Measurements from ENCODE around the gene INPP4B. TPM values are rescaled to one million over a fixed set of nuclear protein-coding genes. Genes with fewer than 3 reads are reported as not detected.

Gene INPP4B
- total and polyA plus RNA-seq, 2 of the 4 experiments (the other 2 are of a cell fraction): 1.8 to 14.0 TPM

DNA sequence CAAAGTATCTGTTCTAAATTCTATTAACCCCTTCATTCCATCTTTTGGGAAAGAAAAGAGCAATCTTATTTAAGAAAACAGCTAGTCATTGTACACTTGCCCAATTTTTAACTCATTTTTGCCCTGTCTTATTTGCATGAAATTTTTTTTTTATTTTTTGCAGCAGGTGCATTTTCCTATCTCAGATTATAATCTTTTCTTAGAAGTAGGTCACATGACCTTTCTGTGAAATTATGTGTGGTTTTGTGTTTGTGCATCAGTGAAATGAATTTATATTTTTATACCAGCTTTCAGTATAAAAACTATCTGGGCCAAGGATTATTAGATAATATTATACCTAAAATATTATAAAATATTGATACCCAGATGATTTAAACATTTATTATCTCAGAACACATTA is 145.6 kb downstream of the INPP4B start:
- Histone ChIP-seq H3K14ac (replicated peaks; ENCODE audit: low read depth, low read length) (no peak overlapping the region), H3K4ac (ENCODE audit: low read depth, low read length) (no peak overlapping the region), H3K4me2 (ENCODE audit: low read depth, low read length) (no peak overlapping the region), H4K91ac (ENCODE audit: insufficient read depth, low read depth, low read length) (no peak overlapping the region), H2BK20ac (ENCODE audit: low read depth, low read length) (no peak overlapping the region), H3K27me3 (ENCODE audit: control insufficient read depth, insufficient read depth, low read length) (no peaks in the 10 kb centered on the region), H3K36me3 (ENCODE audit: control insufficient read depth, insufficient read depth, low read length) (no peaks in the 10 kb centered on the region), H3K56ac (ENCODE audit: extremely low read depth, insufficient read depth, low read length) (no peak overlapping the region), H3K9me3 (ENCODE audit: control insufficient read depth, insufficient read depth, low read length) (no peaks in the 10 kb centered on the region), H3K18ac (ENCODE audit: low read depth, low read length) (no peak overlapping the region), H3K9ac (ENCODE audit: low read depth, low read length) (no peak overlapping the region), H2AK5ac (ENCODE audit: low read depth, low read length) (no peak overlapping the region), H3K9me1 (ENCODE audit: insufficient read depth, low read length) (no peaks in the 10 kb centered on the region), H4K5ac (ENCODE audit: low read depth, low read length) (no peak overlapping the region), H2BK15ac (ENCODE audit: low read depth, low read length) (no peak overlapping the region), H2AK9ac (replicated peaks; ENCODE audit: low read depth, low read length, poor library complexity) (no peak overlapping the region), H3K79me1 (ENCODE audit: low read depth in 1 of 2, low read length in 2 of 2) (no peaks in the 10 kb centered on the region), H3K27ac (ENCODE audit: insufficient read depth, low read length) (no peak overlapping the region), H2BK5ac (ENCODE audit: low read depth, low read length, poor library complexity, severe bottlenecking) (no peak overlapping the region), H4K20me1 (ENCODE audit: insufficient read depth, low read length) (no peaks in the 10 kb centered on the region), H3K4me3 (ENCODE audit: insufficient read depth, low read depth, low read length) (no peak overlapping the region), H3K23ac (ENCODE audit: low read depth, low read length) (no peak overlapping the region), H2BK120ac (ENCODE audit: low read depth, low read length) (no peak overlapping the region), H3K4me1 (ENCODE audit: control insufficient read depth, insufficient read depth, low read length) (no peaks in the 10 kb centered on the region), H4K8ac (ENCODE audit: low read depth in 2 of 2, low read length in 2 of 2) (no peak overlapping the region), H2AFZ (replicated peaks; ENCODE audit: low read length, poor library complexity) (no peak overlapping the region)
- ChIA-PET CTCF (no interaction called here), POLR2A (ENCODE audit: unreplicated experiment) (no interaction called here)
- TF ChIP-seq MXI1 (IDR thresholded peaks at IDR 0.05; ENCODE audit: borderline replicate concordance, low read depth, low read length): no peak
- no peak for TF ChIP-seq RFX5 (IDR thresholded peaks at IDR 0.05; ENCODE audit: low read depth, low read length)
- TF ChIP-seq CEBPB (IDR thresholded peaks at IDR 0.05; ENCODE audit: low read depth, low read length): no peak
- TF ChIP-seq MAZ (IDR thresholded peaks at IDR 0.05; ENCODE audit: borderline replicate concordance, low read depth, low read length): no peak
- no peak for TF ChIP-seq BHLHE40 (IDR thresholded peaks at IDR 0.05; ENCODE audit: low read depth, low read length)
- no peak for TF ChIP-seq MAFK (IDR thresholded peaks at IDR 0.05; ENCODE audit: low read depth, low read length)
- TF ChIP-seq POLR2A (IDR thresholded peaks at IDR 0.05; ENCODE audit: low read depth, low read length): no peak
- no peak for TF ChIP-seq USF2 (IDR thresholded peaks at IDR 0.05; ENCODE audit: low read depth, low read length)
- no TSS peak for BruUV-seq (replicated peaks)
- DNase-seq (no peak), ATAC-seq (ENCODE audit: low read depth) (no peak)
- intact Hi-C loops (cut with micrococcal nuclease): no loop called here
- in situ Hi-C loops (cut with MboI; ENCODE audit: low sequenced_read_pairs): loop anchor here (25.0 kb wide), 1 partner anchor 1538 kb away; no protein-coding TSS in a partner anchor
- dilution Hi-C loops (cut with HindIII; ENCODE audit: low sequenced_read_pairs, unreplicated experiment): no loop called here
